Tibial artery (tissue), 4 donors: ENCODE data around the gene SDCCAG8.

Source experiments
- DNase-seq, 2 donors: peaks; one replicate each; pipeline ENCODE4 v3.0.0-alpha.2; 2019
- H3K27ac ChIP-seq, 2 donors: fragments of 200-600 bp; sonication (generic) in 1 of 2; 1 replicate in 1 of 2; 2 replicates in 1 of 2; pipeline ENCODE4 v1.5.1; 2018 to 2019; ENCODE audit warnings: mild to moderate bottlenecking in 1 of 2
- H3K27me3 ChIP-seq, 2 donors: fragments of 200-600 bp; sonication (generic) in 1 of 2; one replicate each; pipeline versions ENCODE4 v1.5.1 to v1.6.0; 2016 to 2019
- H3K36me3 ChIP-seq, 3 donors: fragments of 200-600 bp; sonication (generic) in 2 of 3; one replicate each; pipeline ENCODE4 v1.5.1; 2016 to 2019; ENCODE audit warnings: mild to moderate bottlenecking in 2 of 3
- H3K4me1 ChIP-seq, 4 donors: fragments of 200-600 bp; sonication (generic) in 2 of 4; 1 replicate in 3 of 4; 2 replicates in 1 of 4; pipeline ENCODE4 v1.5.1; 2016 to 2019
- H3K4me3 ChIP-seq, 2 donors: fragments of 200-600 bp; sonication (generic) in 1 of 2; 1 replicate in 1 of 2; 2 replicates in 1 of 2; pipeline ENCODE4 v1.5.1; 2018 to 2019; ENCODE audit warnings: mild to moderate bottlenecking in 2 of 2
- H3K9me3 ChIP-seq, 3 donors: fragments of 200-600 bp; sonication (generic) in 1 of 3; one replicate each; pipeline ENCODE4 v1.5.1; 2016 to 2019
- intact Hi-C: fragments of 100-400 bp; cut with DNase I; formaldehyde crosslinking; loops from one replicate; pipeline ENCODE4 v1.15.0; 2023; ENCODE audit warnings: low total_unique reads
- TF ChIP-seq, protein P1 (sequence below), 2 experiments: fragments of 200-600 bp in 1 of 2; fragments of 450-650 bp in 1 of 2; IDR thresholded peaks; one replicate each; pipeline ENCODE4 v1.5.1; 2017 to 2019; ENCODE audit warnings: antibody characterized with exemption in 2 of 2, mild to moderate bottlenecking in 1 of 2, moderate library complexity in 1 of 2

SDCCAG8 gene

DNA sequence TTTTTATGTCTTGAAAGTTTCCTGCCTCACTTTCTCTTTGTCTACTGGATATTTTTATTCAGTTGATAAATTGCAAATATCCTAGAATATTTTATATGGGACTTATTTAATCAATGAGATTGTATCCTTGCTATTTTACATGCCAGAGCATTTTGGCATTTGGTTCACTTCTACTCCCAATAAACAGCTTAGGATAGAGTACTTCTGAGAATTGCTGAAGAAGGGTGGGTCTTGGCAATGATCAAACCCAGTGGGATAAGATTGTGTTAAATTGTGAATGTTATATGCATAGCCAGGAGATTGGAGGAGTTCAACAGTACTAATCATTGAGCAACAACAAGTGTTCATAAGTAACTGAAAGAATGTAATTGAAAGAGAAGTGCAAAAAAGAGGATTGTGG, 60.1 kb downstream of the SDCCAG8 start:
- intact Hi-C loops: no loop called here
- DNase-seq: no peak
- no peak overlapping the region for H3K4me3 ChIP-seq
- no peak overlapping the region for H3K27ac ChIP-seq
- H3K27me3 ChIP-seq: no peaks in the 10 kb centered on the region
- no peaks in the 10 kb centered on the region for H3K9me3 ChIP-seq
- peaks cover 19 to 24% (median 22%) of the 10 kb centered on the region in 3 donors for H3K36me3 ChIP-seq
- TF ChIP-seq, protein P1, sequence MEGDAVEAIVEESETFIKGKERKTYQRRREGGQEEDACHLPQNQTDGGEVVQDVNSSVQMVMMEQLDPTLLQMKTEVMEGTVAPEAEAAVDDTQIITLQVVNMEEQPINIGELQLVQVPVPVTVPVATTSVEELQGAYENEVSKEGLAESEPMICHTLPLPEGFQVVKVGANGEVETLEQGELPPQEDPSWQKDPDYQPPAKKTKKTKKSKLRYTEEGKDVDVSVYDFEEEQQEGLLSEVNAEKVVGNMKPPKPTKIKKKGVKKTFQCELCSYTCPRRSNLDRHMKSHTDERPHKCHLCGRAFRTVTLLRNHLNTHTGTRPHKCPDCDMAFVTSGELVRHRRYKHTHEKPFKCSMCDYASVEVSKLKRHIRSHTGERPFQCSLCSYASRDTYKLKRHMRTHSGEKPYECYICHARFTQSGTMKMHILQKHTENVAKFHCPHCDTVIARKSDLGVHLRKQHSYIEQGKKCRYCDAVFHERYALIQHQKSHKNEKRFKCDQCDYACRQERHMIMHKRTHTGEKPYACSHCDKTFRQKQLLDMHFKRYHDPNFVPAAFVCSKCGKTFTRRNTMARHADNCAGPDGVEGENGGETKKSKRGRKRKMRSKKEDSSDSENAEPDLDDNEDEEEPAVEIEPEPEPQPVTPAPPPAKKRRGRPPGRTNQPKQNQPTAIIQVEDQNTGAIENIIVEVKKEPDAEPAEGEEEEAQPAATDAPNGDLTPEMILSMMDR (IDR thresholded peaks at IDR 0.05): no peak
- no peaks in the 10 kb centered on the region for H3K4me1 ChIP-seq

- Histone ChIP-seq H3K4me3 (no peak overlapping the region), H3K36me3 (peaks cover 19 to 24% (median 22%) of the 10 kb centered on the region in 3 donors), H3K4me1 (no peaks in the 10 kb centered on the region), H3K9me3 (no peaks in the 10 kb centered on the region), H3K27me3 (no peaks in the 10 kb centered on the region), H3K27ac (no peak overlapping the region)
- DNase-seq: no peak
- intact Hi-C loops: no loop called here
- TF ChIP-seq, protein P1 (IDR thresholded peaks at IDR 0.05): no peak
These were observed 60.6 kb downstream of the SDCCAG8 start for GRCh38 chr1:243316366-243316989.

DNA sequence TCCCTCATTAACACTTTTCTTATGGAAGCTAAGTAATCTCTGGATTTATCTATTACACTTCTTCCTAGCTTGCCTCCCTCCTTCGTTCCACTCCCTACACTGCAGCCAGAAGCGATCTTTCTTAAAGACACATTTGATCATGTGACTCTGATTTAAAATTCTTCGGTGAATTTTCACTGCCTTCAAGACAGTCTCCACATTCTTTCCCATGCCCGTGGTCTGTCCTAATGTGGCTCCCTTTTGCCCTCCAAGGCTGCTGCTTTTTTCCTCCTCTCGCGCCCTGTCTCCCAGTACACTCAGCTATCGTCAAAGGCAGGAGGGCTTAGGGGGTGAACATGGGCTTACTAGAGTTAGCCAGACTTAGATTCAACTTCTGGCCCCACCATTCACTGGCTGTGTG, 64.4 kb downstream of the SDCCAG8 start:
- TF ChIP-seq, protein P1 (IDR thresholded peaks at IDR 0.05): no peak
- H3K27me3 ChIP-seq: no peaks in the 10 kb centered on the region
- H3K36me3 ChIP-seq: peaks cover 19 to 24% (median 22%) of the 10 kb centered on the region in 3 donors
- no peaks in the 10 kb centered on the region for H3K9me3 ChIP-seq
- H3K4me3 ChIP-seq: no peak overlapping the region
- intact Hi-C loops: loop anchor here (10.0 kb wide), 1 partner anchor 855 kb away; no protein-coding TSS in a partner anchor
- H3K4me1 ChIP-seq: no peaks in the 10 kb centered on the region
- no peak overlapping the region for H3K27ac ChIP-seq
- DNase-seq: no peak

- intact Hi-C loops: loop anchor here (10.0 kb wide), 1 partner anchor 858 kb away; no protein-coding TSS in a partner anchor
- H3K27me3 ChIP-seq: no peaks in the 10 kb centered on the region
- no peaks in the 10 kb centered on the region for H3K4me1 ChIP-seq
- no peak overlapping the region for H3K4me3 ChIP-seq
- TF ChIP-seq, protein P1 (IDR thresholded peaks at IDR 0.05): no peak
- H3K36me3 ChIP-seq: peaks cover 16 to 17% (median 17%) of the 10 kb centered on the region in 3 donors
- no peak for DNase-seq
- H3K27ac ChIP-seq: no peak overlapping the region
- H3K9me3 ChIP-seq: no peaks in the 10 kb centered on the region
These were observed 66.5 kb downstream of the SDCCAG8 start for GRCh38 chr1:243322326-243322725.

GRCh38 chr1:243323491-243323890, 67.7 kb downstream of the SDCCAG8 start:
- no peaks in the 10 kb centered on the region for H3K4me1 ChIP-seq
- no peaks in the 10 kb centered on the region for H3K27me3 ChIP-seq
- H3K27ac ChIP-seq: no peak overlapping the region
- intact Hi-C loops: loop anchor here (10.0 kb wide), 1 partner anchor 859 kb away; no protein-coding TSS in a partner anchor
- TF ChIP-seq, protein P1 (IDR thresholded peaks at IDR 0.05): no peak
- H3K36me3 ChIP-seq: peaks cover 4 to 10% (median 9%) of the 10 kb centered on the region in 3 donors
- DNase-seq: no peak
- H3K9me3 ChIP-seq: no peaks in the 10 kb centered on the region
- no peak overlapping the region for H3K4me3 ChIP-seq
